Right cardiac atrium (tissue), 5 donors: ENCODE data around the gene GDI1. TPM values are rescaled to one million over a fixed set of nuclear protein-coding genes. Genes with fewer than 3 reads are reported as not detected.

ENCODE experiments used
- ATAC-seq, 2 donors: fragments of 200-7000 bp; cut with Tn5 transposase; one replicate each; pipeline versions ENCODE4 v1.8.0 to v1.9.1; 2020; ENCODE audit warnings: moderate library complexity in 2 of 2, mild to moderate bottlenecking in 1 of 2
- DNase-seq, 3 donors: peaks; one replicate each; pipeline ENCODE4 v3.0.0-alpha.2; 2020
- H3K27ac ChIP-seq: one replicate; pipeline ENCODE4 v1.5.1; 2013; ENCODE audit warnings: mild to moderate bottlenecking, low read length, control low read depth, moderate library complexity
- H3K27me3 ChIP-seq: one replicate; pipeline ENCODE4 v1.6.1; 2013; ENCODE audit not compliant: control insufficient read depth, insufficient read depth
- H3K4me1 ChIP-seq: one replicate; pipeline ENCODE4 v1.6.1; 2013; ENCODE audit warnings: low read length; ENCODE audit not compliant: control insufficient read depth, insufficient read depth
- H3K4me3 ChIP-seq: one replicate; pipeline ENCODE4 v1.5.1; 2013; ENCODE audit warnings: low read length, control low read depth
- H3K9me3 ChIP-seq: one replicate; pipeline ENCODE4 v1.6.1; 2013; ENCODE audit warnings: low read length; ENCODE audit not compliant: control insufficient read depth
- WGBS: extraction: QIAGEN DNeasy Blood & Tissue Kit; methylation state at CpG from one replicate; pipeline ENCODE4 v1.1.7; 2013; 5-methylcytosine and 5-hydroxymethylcytosine counted together
- intact Hi-C, 4 donors: fragments of 100-400 bp; cut with DNase I; formaldehyde crosslinking; loops; one replicate each; pipeline versions ENCODE4 v1.11.0 to v1.14.0; 2022 to 2023
- polyA plus RNA-seq: library from polyadenylated mRNA; stranded (reverse); fragments of 200-250 nt; gene quantifications from one replicate; pipeline ENCODE4 v1.2.3, GENCODE V29; 2013
- total RNA-seq, 4 donors: library from RNA; stranded (reverse); fragmentation: NEBNext Ultra II Directional; extraction: Animal tissue kit (Norgen Biotek cat#: 25700); gene quantifications; one replicate each; pipeline ENCODE4 v1.2.1, GENCODE V29; 2021
- donor health status: healthy with polysubstance abuse.
- donor health status: DM: no; HTN: yes; CAD: no.
- donor health status: DM: no; HTN: no; CAD: no.
- donor health status: DM: no; HTN: yes; CAD: no; lungs with severe emphysema.
- donor health status: DM: yes; HTN: yes; CAD: no.

Gene GDI1
- total and polyA plus RNA-seq, 5 donors, result 82.7 to 102 (median 97.6) TPM

- Histone ChIP-seq H3K4me1 (peaks cover 9% of the 10 kb centered on the region), H3K27me3 (no peaks in the 10 kb centered on the region), H3K27ac (no peak overlapping the region), H3K9me3 (no peaks in the 10 kb centered on the region), H3K4me3 (no peak overlapping the region)
- DNase-seq (no peak), ATAC-seq (no peak)
- intact Hi-C loops, result no loop called here
- 81% methylated on average over 17 of the region's 17 CpGs for WGBS
These were observed 3.8 kb downstream of the GDI1 start for GRCh38 chrX:154440623-154441357.

- Histone ChIP-seq H3K4me3 (no peak overlapping the region), H3K4me1 (peaks cover 9% of the 10 kb centered on the region), H3K27ac (no peak overlapping the region), H3K9me3 (no peaks in the 10 kb centered on the region), H3K27me3 (no peaks in the 10 kb centered on the region)
- WGBS, result 85% methylated on average over 11 of the region's 11 CpGs
- intact Hi-C loops, result no loop called here
- ATAC-seq (no peak), DNase-seq (no peak)
These were observed 4.6 kb downstream of the GDI1 start for GRCh38 chrX:154441564-154441963.

GRCh38 chrX:154441984-154442707 lies 5.2 kb downstream of the GDI1 start:
- peaks cover 9% of the 10 kb centered on the region for H3K4me1 ChIP-seq
- H3K27ac ChIP-seq, result no peak overlapping the region
- H3K27me3 ChIP-seq, result no peaks in the 10 kb centered on the region
- H3K9me3 ChIP-seq, result no peaks in the 10 kb centered on the region
- WGBS, result 85% methylated on average over 21 of the region's 21 CpGs
- intact Hi-C loops, result no loop called here
- no peak for ATAC-seq
- DNase-seq, result no peak
- no peak overlapping the region for H3K4me3 ChIP-seq

- intact Hi-C loops, result no loop called here
- WGBS, result 6% methylated on average over 10 of the region's 10 CpGs
These were observed 6.5 kb downstream of the GDI1 start for GRCh38 chrX:154443479-154443910.

GRCh38 chrX:154443992-154444754 lies 7.2 kb downstream of the GDI1 start, which contains the start of gene FAM50A:
Gene FAM50A (plus strand): TSS chrX:154444141. CDS start chrX:154444236, 95 bp downstream.
- no peaks in the 10 kb centered on the region for H3K9me3 ChIP-seq
- intact Hi-C loops, result no loop called here
- 2% methylated on average over 92 of the region's 94 CpGs for WGBS
- H3K27me3 ChIP-seq, result no peaks in the 10 kb centered on the region
- peaks cover 7% of the 10 kb centered on the region for H3K4me1 ChIP-seq
- peak within 1 kb of the TSS; percentile 95 for H3K27ac ChIP-seq
- peak within 1 kb of the TSS; percentile 60 for H3K4me3 ChIP-seq
- DNase-seq, result peak; percentile 85 to 95 (median 93)
- ATAC-seq, result peak; percentile 84 to 85

More at GRCh38 chrX:154443479-154443910, 6.5 kb downstream of the GDI1 start:
- Histone ChIP-seq H3K27ac (peak overlapping the region; percentile 95), H3K4me1 (peaks cover 7% of the 10 kb centered on the region), H3K4me3 (peak overlapping the region; percentile 60), H3K27me3 (no peaks in the 10 kb centered on the region), H3K9me3 (no peaks in the 10 kb centered on the region)
- DNase-seq (no peak), ATAC-seq (peak; percentile 4 to 27)

GRCh38 chrX:154444755-154445246 lies 7.8 kb downstream of the GDI1 start:
- intact Hi-C loops, result no loop called here
- WGBS, result 44% methylated on average over 13 of the region's 13 CpGs
- Histone ChIP-seq H3K4me3 (peak overlapping the region; percentile 60), H3K9me3 (no peaks in the 10 kb centered on the region), H3K4me1 (peaks cover 7% of the 10 kb centered on the region), H3K27ac (no peak overlapping the region), H3K27me3 (no peaks in the 10 kb centered on the region)
- DNase-seq (peak in 1 of 3 donors; percentile 38), ATAC-seq (no peak)

- intact Hi-C loops, result no loop called here
- WGBS, result 95% methylated on average over 16 of the region's 16 CpGs
- H3K27me3 ChIP-seq, result no peaks in the 10 kb centered on the region
- ATAC-seq, result no peak
- H3K9me3 ChIP-seq, result no peaks in the 10 kb centered on the region
- peaks cover 7% of the 10 kb centered on the region for H3K4me1 ChIP-seq
- DNase-seq, result peak in 1 of 3 donors; percentile 44
- H3K4me3 ChIP-seq, result no peak overlapping the region
- no peak overlapping the region for H3K27ac ChIP-seq
These were observed 8.8 kb downstream of the GDI1 start for GRCh38 chrX:154445776-154446175.

- no peak for ATAC-seq
- 91% methylated on average over 12 of the region's 12 CpGs for WGBS
- Histone ChIP-seq H3K4me1 (peaks cover 7% of the 10 kb centered on the region), H3K27me3 (no peaks in the 10 kb centered on the region), H3K27ac (no peak overlapping the region), H3K9me3 (no peaks in the 10 kb centered on the region), H3K4me3 (no peak overlapping the region)
- intact Hi-C loops, result no loop called here
- DNase-seq, result peak in 1 of 3 donors; percentile 46
These were observed 9.5 kb downstream of the GDI1 start for GRCh38 chrX:154446430-154446829.

- Histone ChIP-seq H3K27ac (no peak overlapping the region), H3K27me3 (no peaks in the 10 kb centered on the region), H3K4me3 (no peak overlapping the region), H3K9me3 (no peaks in the 10 kb centered on the region), H3K4me1 (peaks cover 7% of the 10 kb centered on the region)
- no peak for DNase-seq
- 89% methylated on average over 14 of the region's 14 CpGs for WGBS
- intact Hi-C loops, result no loop called here
- no peak for ATAC-seq
These were observed 11.5 kb downstream of the GDI1 start for GRCh38 chrX:154448484-154448883.

- intact Hi-C loops, result no loop called here
- no peak for DNase-seq
- ATAC-seq, result no peak
- peaks cover 7% of the 10 kb centered on the region for H3K4me1 ChIP-seq
- H3K4me3 ChIP-seq, result no peak overlapping the region
- H3K27me3 ChIP-seq, result no peaks in the 10 kb centered on the region
- whole genome bisulfite sequencing, result 93% methylated on average over 18 of the region's 18 CpGs
- no peaks in the 10 kb centered on the region for H3K9me3 ChIP-seq
- no peak overlapping the region for H3K27ac ChIP-seq
These were observed 12.7 kb downstream of the GDI1 start for GRCh38 chrX:154449618-154450017.
